MM.1S (cell line): Measurements from ENCODE around the gene NBEA.

Experiments
- CTCF ChIP-seq: fragments of 300-600 bp; sonication (generic); IDR thresholded peaks from 2 replicates; pipeline ENCODE4 v1.5.1; 2016; ENCODE audit warnings: antibody characterized with exemption, low read length, mixed read lengths
- EZH2 ChIP-seq: fragments of 300-600 bp; sonication (generic); optimal IDR thresholded peaks from 2 replicates; pipeline ENCODE3; 2017; ENCODE audit warnings: low read depth, mild to moderate bottlenecking, antibody characterized with exemption, low read length, mixed read lengths

DNA sequence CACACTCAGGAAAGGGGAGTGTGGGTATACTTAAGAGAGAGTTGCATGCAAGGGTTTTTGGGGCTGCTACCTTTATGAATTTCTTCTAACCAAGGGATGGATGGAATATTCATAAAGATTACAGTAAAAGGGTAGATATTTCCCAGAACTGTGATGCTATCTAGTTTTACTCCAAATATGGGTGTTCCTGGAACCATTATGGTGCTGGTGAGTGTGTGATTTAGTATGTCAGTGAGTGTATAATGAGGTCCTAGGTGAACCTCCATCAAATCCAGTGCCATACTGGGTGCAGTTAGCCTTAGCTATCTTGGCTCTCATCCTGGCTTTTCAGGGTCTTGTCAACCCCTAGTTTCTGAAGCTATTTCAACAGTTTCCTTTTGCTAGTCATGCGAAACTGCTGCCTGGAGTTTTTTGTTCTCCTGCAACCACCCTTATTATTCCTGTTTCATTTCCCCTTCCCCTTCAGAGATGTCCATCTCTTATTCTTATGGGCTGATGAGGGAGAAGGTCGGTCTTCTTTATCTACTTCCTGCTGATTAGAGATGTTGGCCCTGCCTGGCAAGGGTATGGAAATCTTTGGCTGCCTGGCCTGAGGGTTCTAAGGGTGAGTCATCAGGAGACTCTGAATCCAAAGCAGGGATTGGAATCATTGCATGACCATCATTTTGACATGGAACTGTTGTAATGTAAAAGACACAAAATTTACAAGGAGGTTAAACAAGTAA lies 202.3 kb downstream of the NBEA start:
- TF ChIP-seq EZH2 (no peak), CTCF (no peak)
